Right lobe of liver (tissue), 4 donors: Measurements from ENCODE around the gene NAT8L.

Source experiments
- CTCF ChIP-seq, 4 donors: fragments of 200-600 bp in 3 of 4; fragments of 450-650 bp in 1 of 4; IDR thresholded peaks; one replicate each; pipeline versions ENCODE4 v1.5.1 to v1.8.0; 2016 to 2022; ENCODE audit warnings: antibody characterized with exemption in 4 of 4, mild to moderate bottlenecking in 2 of 4
- POLR2A ChIP-seq: fragments of 450-650 bp; IDR thresholded peaks from one replicate; pipeline ENCODE4 v1.6.1; 2017; ENCODE audit warnings: antibody characterized with exemption, mild to moderate bottlenecking
- donor health status: DM: no; HTN: no; CAD: no.
- donor health status: DM: no; HTN: no; CAD: no.
- donor health status: DM: no; HTN: yes; CAD: no.

- TF ChIP-seq CTCF (IDR thresholded peaks at IDR 0.05) (no peak), POLR2A (no peak)
Observed at GRCh38 chr4:2069161-2069971, 10.2 kb downstream of the NAT8L start.
